IPS-18a (cell line): ENCODE data around the gene SPAG6.

Experiments
- H3K27ac ChIP-seq: one replicate; pipeline ENCODE4 v1.5.1; 2013; ENCODE audit warnings: low read length
- H3K27me3 ChIP-seq: one replicate; pipeline ENCODE4 v1.6.1; 2013; ENCODE audit warnings: mild to moderate bottlenecking, low read length; ENCODE audit not compliant: control insufficient read depth, insufficient read depth
- H3K36me3 ChIP-seq: one replicate; pipeline ENCODE4 v1.6.1; 2013; ENCODE audit warnings: low read depth, low read length; ENCODE audit not compliant: control insufficient read depth
- H3K4me1 ChIP-seq: one replicate; pipeline ENCODE4 v1.6.1; 2013; ENCODE audit warnings: low read depth, low read length; ENCODE audit not compliant: control insufficient read depth
- H3K4me3 ChIP-seq: one replicate; pipeline ENCODE4 v1.5.1; 2013; ENCODE audit warnings: low read length
- H3K9ac ChIP-seq: one replicate; pipeline ENCODE4 v1.6.1; 2013; ENCODE audit warnings: mild to moderate bottlenecking, low read length, moderate library complexity
- H3K9me3 ChIP-seq: one replicate; pipeline ENCODE4 v1.6.1; 2013; ENCODE audit warnings: low read depth, low read length; ENCODE audit not compliant: control insufficient read depth

Gene SPAG6

GRCh38 chr10:22443175-22443901, 98.0 kb downstream of the SPAG6 start:
- H3K9me3 ChIP-seq: no peaks in the 10 kb centered on the region
- peaks cover 39% of the 10 kb centered on the region for H3K27me3 ChIP-seq
- H3K4me3 ChIP-seq: no peak overlapping the region
- no peak overlapping the region for H3K9ac ChIP-seq
- peaks cover 9% of the 10 kb centered on the region for H3K4me1 ChIP-seq
- H3K36me3 ChIP-seq: no peaks in the 10 kb centered on the region
- H3K27ac ChIP-seq: no peak overlapping the region

DNA sequence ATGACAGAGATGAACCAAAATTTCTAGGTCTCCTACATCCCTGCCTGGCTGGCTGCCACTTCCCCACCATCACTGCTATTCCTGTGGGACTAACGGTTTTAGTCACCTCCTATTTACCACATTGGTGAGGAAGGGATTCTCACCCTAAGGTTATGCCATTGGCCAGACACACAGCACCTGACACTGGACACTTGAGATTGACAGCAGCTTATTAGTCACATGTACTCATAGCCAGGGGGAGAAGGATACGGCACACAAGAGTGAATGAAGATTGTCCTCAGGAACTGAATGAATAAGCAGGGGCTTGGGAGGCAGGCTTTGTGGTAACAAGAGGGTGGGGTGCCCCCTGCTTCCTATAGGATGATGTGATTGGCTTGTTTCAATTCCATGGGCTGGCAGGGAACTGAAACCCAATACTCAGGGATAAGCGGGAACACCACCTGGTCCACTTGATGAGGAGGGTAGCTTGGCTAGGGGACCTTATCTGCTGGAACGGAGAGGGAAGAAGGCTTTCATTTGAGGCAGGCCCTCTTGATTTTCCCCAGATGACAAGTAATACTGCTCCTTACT, 99.0 kb downstream of the SPAG6 start:
- Histone ChIP-seq H3K27ac (no peak overlapping the region), H3K9me3 (no peaks in the 10 kb centered on the region), H3K9ac (no peak overlapping the region), H3K4me3 (no peak overlapping the region), H3K36me3 (no peaks in the 10 kb centered on the region), H3K27me3 (peaks cover 29% of the 10 kb centered on the region), H3K4me1 (peaks cover 5% of the 10 kb centered on the region)

DNA sequence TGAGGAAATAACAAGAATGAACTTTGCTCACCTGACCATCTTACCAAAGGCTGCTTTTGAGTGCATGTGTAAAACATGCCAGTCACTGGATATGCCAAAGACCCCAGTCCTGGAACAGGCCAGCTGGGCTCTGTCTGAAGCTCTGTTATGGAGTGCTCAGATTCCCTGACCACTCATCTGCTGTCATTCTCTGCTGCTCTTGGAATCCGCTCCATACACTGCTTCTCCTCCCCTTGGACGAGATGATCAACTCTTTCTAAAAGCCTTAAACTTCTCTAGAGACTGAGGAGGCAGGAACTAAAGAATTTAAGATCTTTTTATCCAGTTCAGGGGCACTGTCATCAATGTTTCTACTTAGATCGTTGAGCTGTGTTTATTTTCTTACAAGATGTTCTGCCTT, 100.2 kb downstream of the SPAG6 start:
- Histone ChIP-seq H3K27ac (no peak overlapping the region), H3K4me3 (no peak overlapping the region), H3K9ac (no peak overlapping the region), H3K4me1 (no peaks in the 10 kb centered on the region), H3K9me3 (no peaks in the 10 kb centered on the region), H3K27me3 (peaks cover 17% of the 10 kb centered on the region), H3K36me3 (no peaks in the 10 kb centered on the region)

DNA sequence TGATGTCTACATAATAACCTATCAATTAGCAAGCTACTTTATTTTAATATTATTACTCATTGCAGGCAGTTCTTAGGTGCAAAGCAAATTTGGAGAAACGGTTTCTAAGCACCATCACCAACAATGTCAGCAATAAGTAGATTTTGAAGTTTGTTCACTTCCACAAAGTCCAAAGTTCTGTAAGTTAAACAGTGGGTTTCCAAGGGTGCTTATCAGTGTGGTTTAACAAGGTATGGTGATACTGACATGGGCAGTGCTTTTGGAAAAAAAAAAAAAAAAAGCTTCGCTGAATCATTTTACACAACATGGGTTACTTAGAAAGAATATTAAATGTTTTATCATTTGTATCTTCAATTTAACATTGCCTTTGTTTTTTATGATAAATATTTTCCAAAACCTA, 101.8 kb downstream of the SPAG6 start:
- Histone ChIP-seq H3K4me1 (no peaks in the 10 kb centered on the region), H3K27me3 (peaks cover 1% of the 10 kb centered on the region), H3K36me3 (no peaks in the 10 kb centered on the region), H3K9me3 (no peaks in the 10 kb centered on the region), H3K27ac (no peak overlapping the region), H3K9ac (no peak overlapping the region), H3K4me3 (no peak overlapping the region)

DNA sequence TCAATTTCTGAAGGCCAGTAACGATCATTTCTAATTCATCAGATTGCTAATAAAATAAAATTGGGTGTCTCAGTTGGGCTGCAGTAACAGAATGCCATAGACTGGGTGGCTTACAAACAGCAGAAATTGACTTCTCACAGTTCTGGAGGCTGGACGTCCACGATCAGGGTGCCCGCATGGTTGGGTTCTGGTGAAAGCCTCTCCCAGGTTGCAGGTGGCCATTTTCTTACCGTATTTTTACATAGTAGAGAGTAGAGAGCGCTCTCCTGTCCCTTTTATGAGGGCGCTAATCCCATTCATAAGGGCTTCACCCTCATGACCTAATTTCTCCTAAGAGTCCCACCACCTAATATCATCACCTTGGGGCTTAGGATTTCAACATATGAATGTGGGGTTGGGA, 106.0 kb downstream of the SPAG6 start:
- no peaks in the 10 kb centered on the region for H3K9me3 ChIP-seq
- H3K4me1 ChIP-seq: no peaks in the 10 kb centered on the region
- H3K27ac ChIP-seq: no peak overlapping the region
- no peak overlapping the region for H3K9ac ChIP-seq
- no peaks in the 10 kb centered on the region for H3K27me3 ChIP-seq
- H3K4me3 ChIP-seq: no peak overlapping the region
- H3K36me3 ChIP-seq: no peaks in the 10 kb centered on the region

GRCh38 chr10:22453320-22453719, 108.0 kb downstream of the SPAG6 start:
- H3K4me3 ChIP-seq: no peak overlapping the region
- no peaks in the 10 kb centered on the region for H3K4me1 ChIP-seq
- H3K9me3 ChIP-seq: no peaks in the 10 kb centered on the region
- no peaks in the 10 kb centered on the region for H3K27me3 ChIP-seq
- no peak overlapping the region for H3K27ac ChIP-seq
- no peaks in the 10 kb centered on the region for H3K36me3 ChIP-seq
- H3K9ac ChIP-seq: no peak overlapping the region

DNA sequence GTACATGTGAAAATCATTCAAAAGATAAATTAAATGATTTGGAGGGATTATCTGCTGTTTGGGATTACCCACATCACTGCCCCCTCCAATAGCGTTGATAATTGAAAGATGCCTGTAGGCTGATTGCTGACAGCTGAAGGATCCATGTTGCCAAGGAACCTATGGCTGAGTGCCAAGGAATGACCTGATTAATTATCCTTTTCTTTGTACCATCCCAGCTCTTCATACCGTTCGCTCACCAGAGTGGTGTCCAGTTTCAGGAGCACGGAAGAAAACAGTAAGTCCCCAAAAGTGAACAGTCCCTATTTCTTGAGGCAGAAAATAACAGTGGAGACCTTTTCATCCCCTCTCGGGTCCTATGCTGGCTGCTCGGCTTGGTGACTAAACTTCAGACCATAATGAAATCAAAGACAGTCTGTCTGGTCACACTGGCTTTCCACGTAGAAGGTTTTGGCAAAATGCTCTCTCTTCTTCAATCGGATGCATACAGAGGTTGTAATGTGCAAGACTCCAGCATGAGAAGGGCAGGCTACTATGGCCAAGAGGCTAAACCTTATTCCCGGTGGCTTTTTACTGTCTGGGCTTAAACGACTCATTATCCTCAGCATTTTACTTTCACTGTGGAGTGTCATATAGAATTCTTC, 108.8 kb downstream of the SPAG6 start:
- H3K27me3 ChIP-seq: no peaks in the 10 kb centered on the region
- H3K9me3 ChIP-seq: no peaks in the 10 kb centered on the region
- no peak overlapping the region for H3K9ac ChIP-seq
- H3K27ac ChIP-seq: no peak overlapping the region
- H3K4me3 ChIP-seq: no peak overlapping the region
- H3K4me1 ChIP-seq: no peaks in the 10 kb centered on the region
- H3K36me3 ChIP-seq: no peaks in the 10 kb centered on the region

GRCh38 chr10:22454634-22455033, 109.3 kb downstream of the SPAG6 start:
- H3K9me3 ChIP-seq: no peaks in the 10 kb centered on the region
- H3K9ac ChIP-seq: no peak overlapping the region
- no peak overlapping the region for H3K27ac ChIP-seq

GRCh38 chr10:22455068-22455857, 110.0 kb downstream of the SPAG6 start:
- H3K9ac ChIP-seq: no peak overlapping the region
- H3K27ac ChIP-seq: no peak overlapping the region
- H3K9me3 ChIP-seq: no peaks in the 10 kb centered on the region
- H3K4me3 ChIP-seq: no peak overlapping the region
- no peaks in the 10 kb centered on the region for H3K4me1 ChIP-seq
- H3K36me3 ChIP-seq: no peaks in the 10 kb centered on the region
- no peaks in the 10 kb centered on the region for H3K27me3 ChIP-seq

More at GRCh38 chr10:22454634-22455033, 109.3 kb downstream of the SPAG6 start:
- no peaks in the 10 kb centered on the region for H3K36me3 ChIP-seq
- H3K4me1 ChIP-seq: no peaks in the 10 kb centered on the region
- no peak overlapping the region for H3K4me3 ChIP-seq
- no peaks in the 10 kb centered on the region for H3K27me3 ChIP-seq

- Histone ChIP-seq H3K9ac (no peak overlapping the region), H3K27ac (no peak overlapping the region), H3K9me3 (no peaks in the 10 kb centered on the region), H3K4me3 (no peak overlapping the region), H3K4me1 (no peaks in the 10 kb centered on the region), H3K36me3 (no peaks in the 10 kb centered on the region), H3K27me3 (no peaks in the 10 kb centered on the region)
These were observed 111.2 kb downstream of the SPAG6 start for GRCh38 chr10:22456486-22456885.

DNA sequence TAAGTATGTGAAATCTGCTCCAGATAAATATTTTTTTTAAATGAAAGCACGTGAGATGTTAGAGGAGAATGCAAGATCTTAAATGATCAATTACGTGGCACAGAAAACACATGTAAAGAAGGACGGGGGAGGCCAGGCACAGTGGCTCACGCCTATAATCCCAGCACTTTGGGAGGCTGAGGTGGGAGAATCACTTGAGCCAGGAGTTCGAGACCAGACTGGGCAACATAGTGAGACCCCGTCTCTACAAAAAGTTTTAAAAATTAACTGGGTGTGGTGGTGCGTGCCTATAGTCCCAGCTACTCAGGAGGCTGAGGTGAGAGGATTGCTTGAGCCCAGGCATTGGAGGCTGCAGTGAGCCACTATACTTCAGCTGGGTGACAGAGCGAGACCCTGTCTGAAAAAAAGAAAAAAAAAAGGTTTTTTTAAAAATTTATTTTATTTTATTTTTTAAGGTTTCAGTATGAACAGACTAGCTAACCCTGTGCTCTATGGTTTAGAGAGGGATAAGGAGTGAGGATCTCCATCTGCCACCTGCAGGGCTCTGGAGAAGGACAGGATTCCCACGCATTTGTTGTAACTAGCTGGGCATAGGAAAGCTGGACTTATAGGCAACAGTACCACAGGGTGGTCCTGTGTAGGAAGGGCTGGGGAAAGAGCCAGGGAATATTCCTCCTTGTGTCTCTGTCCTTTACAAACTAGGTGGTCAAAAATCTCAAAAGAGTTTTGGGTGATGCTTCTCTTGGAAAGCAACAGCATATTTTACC, 113.2 kb downstream of the SPAG6 start:
- Histone ChIP-seq H3K27ac (no peak overlapping the region), H3K9ac (no peak overlapping the region), H3K4me3 (no peak overlapping the region), H3K4me1 (no peaks in the 10 kb centered on the region), H3K9me3 (no peaks in the 10 kb centered on the region), H3K36me3 (no peaks in the 10 kb centered on the region), H3K27me3 (no peaks in the 10 kb centered on the region)
